ENCODE results near the gene SLC26A8. TPM values are rescaled to one million over a fixed set of nuclear protein-coding genes. Genes with fewer than 3 reads are reported as not detected.

SLC26A8 gene
- total and polyA plus RNA-seq, 2 experiments from 2014 or later, result 0.89 to 2.9 TPM

DNA sequence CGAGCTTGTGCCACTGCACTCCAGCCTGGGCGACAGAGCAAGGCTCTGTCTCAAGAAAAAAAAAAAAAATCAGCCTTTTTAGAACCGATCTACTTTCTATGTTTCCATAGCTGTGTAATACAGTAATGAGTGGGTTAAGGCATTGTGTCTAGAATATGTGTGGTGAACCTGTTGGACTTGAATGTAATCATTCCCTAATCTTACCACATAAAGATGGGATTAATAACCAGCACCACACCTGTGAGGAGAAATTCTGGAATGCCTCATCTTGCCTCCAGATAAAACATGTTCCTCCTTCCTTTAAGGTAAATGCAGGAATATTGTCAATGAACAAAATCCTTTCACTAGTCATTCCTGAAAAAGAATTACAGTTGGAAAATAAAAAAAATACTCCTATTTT, 46.8 kb upstream of the SLC26A8 start:
- peaks cover 10% of the 10 kb centered on the region for H4K20me1 ChIP-seq (replicated peaks; ENCODE audit: insufficient read depth)
- H2AFZ ChIP-seq, result no peak overlapping the region
- H3K27me3 Mint-ChIP-seq (ENCODE audit: insufficient read depth, low read depth, poor library complexity), result peaks cover 2% of the 10 kb centered on the region
- H3K27ac ChIP-seq (ENCODE audit: low read depth), result no peak overlapping the region
- no peaks in the 10 kb centered on the region for H3K9me3 Mint-ChIP-seq
- no peak overlapping the region for H3K4me2 ChIP-seq
- no peak overlapping the region for H3K4me3 ChIP-seq
- no peaks in the 10 kb centered on the region for H3K4me1 ChIP-seq (ENCODE audit: insufficient read depth)
- DNase-seq (ENCODE audit: low spot score) (no peak), ATAC-seq (no peak)
- H3F3A ChIP-seq (replicated peaks; ENCODE audit: low read depth), result no peaks in the 10 kb centered on the region
- H3K36me3 ChIP-seq (ENCODE audit: insufficient read depth), result no peaks in the 10 kb centered on the region
- H3K27me3 ChIP-seq (ENCODE audit: insufficient read depth), result no peaks in the 10 kb centered on the region
- no peaks in the 10 kb centered on the region for H3K9me2 ChIP-seq (ENCODE audit: insufficient read depth)
- H3K4me1 Mint-ChIP-seq, result no peaks in the 10 kb centered on the region
- peaks cover 24% of the 10 kb centered on the region for H3K79me2 ChIP-seq (replicated peaks; ENCODE audit: insufficient read depth)
- H3K36me3 Mint-ChIP-seq (ENCODE audit: low read depth), result no peaks in the 10 kb centered on the region
- no peak overlapping the region for H3K4me3 Mint-ChIP-seq
- TF ChIP-seq, protein P1, sequence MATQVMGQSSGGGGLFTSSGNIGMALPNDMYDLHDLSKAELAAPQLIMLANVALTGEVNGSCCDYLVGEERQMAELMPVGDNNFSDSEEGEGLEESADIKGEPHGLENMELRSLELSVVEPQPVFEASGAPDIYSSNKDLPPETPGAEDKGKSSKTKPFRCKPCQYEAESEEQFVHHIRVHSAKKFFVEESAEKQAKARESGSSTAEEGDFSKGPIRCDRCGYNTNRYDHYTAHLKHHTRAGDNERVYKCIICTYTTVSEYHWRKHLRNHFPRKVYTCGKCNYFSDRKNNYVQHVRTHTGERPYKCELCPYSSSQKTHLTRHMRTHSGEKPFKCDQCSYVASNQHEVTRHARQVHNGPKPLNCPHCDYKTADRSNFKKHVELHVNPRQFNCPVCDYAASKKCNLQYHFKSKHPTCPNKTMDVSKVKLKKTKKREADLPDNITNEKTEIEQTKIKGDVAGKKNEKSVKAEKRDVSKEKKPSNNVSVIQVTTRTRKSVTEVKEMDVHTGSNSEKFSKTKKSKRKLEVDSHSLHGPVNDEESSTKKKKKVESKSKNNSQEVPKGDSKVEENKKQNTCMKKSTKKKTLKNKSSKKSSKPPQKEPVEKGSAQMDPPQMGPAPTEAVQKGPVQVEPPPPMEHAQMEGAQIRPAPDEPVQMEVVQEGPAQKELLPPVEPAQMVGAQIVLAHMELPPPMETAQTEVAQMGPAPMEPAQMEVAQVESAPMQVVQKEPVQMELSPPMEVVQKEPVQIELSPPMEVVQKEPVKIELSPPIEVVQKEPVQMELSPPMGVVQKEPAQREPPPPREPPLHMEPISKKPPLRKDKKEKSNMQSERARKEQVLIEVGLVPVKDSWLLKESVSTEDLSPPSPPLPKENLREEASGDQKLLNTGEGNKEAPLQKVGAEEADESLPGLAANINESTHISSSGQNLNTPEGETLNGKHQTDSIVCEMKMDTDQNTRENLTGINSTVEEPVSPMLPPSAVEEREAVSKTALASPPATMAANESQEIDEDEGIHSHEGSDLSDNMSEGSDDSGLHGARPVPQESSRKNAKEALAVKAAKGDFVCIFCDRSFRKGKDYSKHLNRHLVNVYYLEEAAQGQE (IDR thresholded peaks at IDR 0.05; ENCODE audit: unreplicated experiment), result no peak
- TF ChIP-seq EZH2phosphoT487 (IDR thresholded peaks at IDR 0.05; ENCODE audit: unreplicated experiment) (no peak), ZNF331 (CRISPR knock-in tag; IDR thresholded peaks at IDR 0.05; ENCODE audit: low read depth) (no peak), POLR2AphosphoS5 (IDR thresholded peaks at IDR 0.05; ENCODE audit: low read depth) (no peak), CREB1 (CRISPR knock-in tag; IDR thresholded peaks at IDR 0.05; ENCODE audit: low read depth) (no peak), NANOG (IDR thresholded peaks at IDR 0.05; ENCODE audit: borderline replicate concordance) (no peak), STAT1 (IDR thresholded peaks at IDR 0.05; ENCODE audit: unreplicated experiment) (no peak), JUNB (IDR thresholded peaks at IDR 0.05; ENCODE audit: unreplicated experiment) (no peak), EZH2 (IDR thresholded peaks at IDR 0.05; ENCODE audit: low read depth, unreplicated experiment) (no peak)
- TF ChIP-seq, protein P2, sequence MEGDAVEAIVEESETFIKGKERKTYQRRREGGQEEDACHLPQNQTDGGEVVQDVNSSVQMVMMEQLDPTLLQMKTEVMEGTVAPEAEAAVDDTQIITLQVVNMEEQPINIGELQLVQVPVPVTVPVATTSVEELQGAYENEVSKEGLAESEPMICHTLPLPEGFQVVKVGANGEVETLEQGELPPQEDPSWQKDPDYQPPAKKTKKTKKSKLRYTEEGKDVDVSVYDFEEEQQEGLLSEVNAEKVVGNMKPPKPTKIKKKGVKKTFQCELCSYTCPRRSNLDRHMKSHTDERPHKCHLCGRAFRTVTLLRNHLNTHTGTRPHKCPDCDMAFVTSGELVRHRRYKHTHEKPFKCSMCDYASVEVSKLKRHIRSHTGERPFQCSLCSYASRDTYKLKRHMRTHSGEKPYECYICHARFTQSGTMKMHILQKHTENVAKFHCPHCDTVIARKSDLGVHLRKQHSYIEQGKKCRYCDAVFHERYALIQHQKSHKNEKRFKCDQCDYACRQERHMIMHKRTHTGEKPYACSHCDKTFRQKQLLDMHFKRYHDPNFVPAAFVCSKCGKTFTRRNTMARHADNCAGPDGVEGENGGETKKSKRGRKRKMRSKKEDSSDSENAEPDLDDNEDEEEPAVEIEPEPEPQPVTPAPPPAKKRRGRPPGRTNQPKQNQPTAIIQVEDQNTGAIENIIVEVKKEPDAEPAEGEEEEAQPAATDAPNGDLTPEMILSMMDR (conservative IDR thresholded peaks at IDR 0.05; ENCODE audit: low read depth in 2 of 2), result no peak
- TF ChIP-seq, protein P3, sequence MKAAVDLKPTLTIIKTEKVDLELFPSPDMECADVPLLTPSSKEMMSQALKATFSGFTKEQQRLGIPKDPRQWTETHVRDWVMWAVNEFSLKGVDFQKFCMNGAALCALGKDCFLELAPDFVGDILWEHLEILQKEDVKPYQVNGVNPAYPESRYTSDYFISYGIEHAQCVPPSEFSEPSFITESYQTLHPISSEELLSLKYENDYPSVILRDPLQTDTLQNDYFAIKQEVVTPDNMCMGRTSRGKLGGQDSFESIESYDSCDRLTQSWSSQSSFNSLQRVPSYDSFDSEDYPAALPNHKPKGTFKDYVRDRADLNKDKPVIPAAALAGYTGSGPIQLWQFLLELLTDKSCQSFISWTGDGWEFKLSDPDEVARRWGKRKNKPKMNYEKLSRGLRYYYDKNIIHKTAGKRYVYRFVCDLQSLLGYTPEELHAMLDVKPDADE (IDR thresholded peaks at IDR 0.05), result no peak
- H3K27ac Mint-ChIP-seq, result no peak overlapping the region

All from GM23338 (cell line).